ENCODE data around the gene FADD. TPM values are rescaled to one million over a fixed set of nuclear protein-coding genes. Genes with fewer than 3 reads are reported as not detected.

FADD gene
- total and polyA plus RNA-seq, 2 donors: 20.1 to 23.6 TPM

- no peaks in the 10 kb centered on the region for H3K4me1 ChIP-seq (ENCODE audit: insufficient read depth)
- H3K27ac ChIP-seq (ENCODE audit: low read depth): no peak overlapping the region
- WGBS: 88% methylated on average over 1 of the region's 1 CpG
- no peak overlapping the region for H3K4me3 ChIP-seq (ENCODE audit: low read depth, low read length)
- no peaks in the 10 kb centered on the region for H3K36me3 ChIP-seq (ENCODE audit: insufficient read depth)
- no peak for DNase-seq (ENCODE audit: extremely low spot score)
Measured at GRCh38 chr11:70220920-70221319, 17.8 kb downstream of the FADD start.

- no peak for DNase-seq (ENCODE audit: extremely low spot score)
- WGBS: 68% methylated on average over 8 of the region's 8 CpGs
- no peaks in the 10 kb centered on the region for H3K36me3 ChIP-seq (ENCODE audit: insufficient read depth)
Measured at GRCh38 chr11:70225681-70226177, 22.6 kb downstream of the FADD start.

DNA sequence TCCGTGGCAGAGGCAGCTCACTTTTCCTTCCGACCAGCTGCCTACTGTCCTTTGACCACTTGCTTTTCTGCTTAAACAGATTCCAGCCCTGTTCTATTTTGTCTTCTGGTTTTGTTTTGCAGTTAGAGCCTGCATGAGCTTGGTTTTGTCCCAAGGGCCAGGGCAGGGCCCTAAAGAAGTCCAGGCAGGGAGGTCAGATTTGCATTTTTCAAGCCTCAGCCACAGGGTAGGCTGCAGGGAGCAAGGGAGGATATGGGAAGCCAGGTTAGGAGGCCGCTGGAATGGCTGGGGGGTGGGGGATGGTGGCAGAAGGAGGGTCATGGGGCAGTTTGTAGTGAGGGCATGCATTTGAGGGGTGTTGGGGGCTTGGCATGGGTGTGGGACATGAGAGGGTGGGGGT is 23.1 kb downstream of the FADD start:
- DNase-seq (ENCODE audit: extremely low spot score): no peak
- no peaks in the 10 kb centered on the region for H3K4me1 ChIP-seq (ENCODE audit: insufficient read depth)
- H3K27ac ChIP-seq (ENCODE audit: low read depth): no peak overlapping the region
- H3K4me3 ChIP-seq (ENCODE audit: low read depth, low read length): no peak overlapping the region
- 86% methylated on average over 3 of the region's 3 CpGs for WGBS
- H3K36me3 ChIP-seq (ENCODE audit: insufficient read depth): no peaks in the 10 kb centered on the region

More at GRCh38 chr11:70225681-70226177, 22.6 kb downstream of the FADD start:
- Histone ChIP-seq H3K4me1 (ENCODE audit: insufficient read depth) (no peaks in the 10 kb centered on the region), H3K4me3 (ENCODE audit: low read depth, low read length) (no peak overlapping the region), H3K27ac (ENCODE audit: low read depth) (no peak overlapping the region)

- H3K36me3 ChIP-seq (ENCODE audit: insufficient read depth): no peaks in the 10 kb centered on the region
- 55% methylated on average over 9 of the region's 9 CpGs for WGBS
- H3K27ac ChIP-seq (ENCODE audit: low read depth): no peak overlapping the region
- no peak overlapping the region for H3K4me3 ChIP-seq (ENCODE audit: low read depth, low read length)
- H3K4me1 ChIP-seq (ENCODE audit: insufficient read depth): no peaks in the 10 kb centered on the region
- no peak for DNase-seq (ENCODE audit: extremely low spot score)
Measured at GRCh38 chr11:70226967-70227366, 23.9 kb downstream of the FADD start.

DNA sequence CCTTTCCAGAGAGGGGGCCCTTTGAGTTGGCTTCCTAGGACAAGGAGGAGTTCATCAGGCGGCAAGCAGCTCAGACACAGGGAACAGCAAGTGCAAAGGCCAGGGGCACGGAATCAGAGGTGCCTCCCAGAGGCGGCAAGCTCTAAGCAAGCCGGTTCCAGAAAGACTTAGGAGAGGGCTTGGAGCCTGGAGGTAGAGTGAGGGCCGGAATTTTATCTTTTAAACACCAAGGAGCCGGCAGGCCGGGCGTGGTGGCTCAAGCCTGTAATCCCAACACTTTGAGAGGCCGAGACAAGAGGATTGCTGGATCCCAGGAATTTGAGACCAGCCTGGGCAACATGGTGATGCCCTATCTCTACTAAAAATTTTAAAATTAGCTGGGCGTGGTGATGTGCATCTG is 26.6 kb downstream of the FADD start:
- 90% methylated on average over 10 of the region's 10 CpGs for WGBS
- Histone ChIP-seq H3K4me3 (ENCODE audit: low read depth, low read length) (no peak overlapping the region), H3K27ac (ENCODE audit: low read depth) (no peak overlapping the region), H3K4me1 (ENCODE audit: insufficient read depth) (no peaks in the 10 kb centered on the region), H3K36me3 (ENCODE audit: insufficient read depth) (no peaks in the 10 kb centered on the region)
- DNase-seq (ENCODE audit: extremely low spot score): no peak

GRCh38 chr11:70230151-70230839 is 27.2 kb downstream of the FADD start:
- no peak overlapping the region for H3K27ac ChIP-seq (ENCODE audit: low read depth)
- H3K36me3 ChIP-seq (ENCODE audit: insufficient read depth): no peaks in the 10 kb centered on the region
- DNase-seq (ENCODE audit: extremely low spot score): no peak
- no peak overlapping the region for H3K4me3 ChIP-seq (ENCODE audit: low read depth, low read length)
- WGBS: 86% methylated on average over 8 of the region's 8 CpGs
- H3K4me1 ChIP-seq (ENCODE audit: insufficient read depth): no peaks in the 10 kb centered on the region

DNA sequence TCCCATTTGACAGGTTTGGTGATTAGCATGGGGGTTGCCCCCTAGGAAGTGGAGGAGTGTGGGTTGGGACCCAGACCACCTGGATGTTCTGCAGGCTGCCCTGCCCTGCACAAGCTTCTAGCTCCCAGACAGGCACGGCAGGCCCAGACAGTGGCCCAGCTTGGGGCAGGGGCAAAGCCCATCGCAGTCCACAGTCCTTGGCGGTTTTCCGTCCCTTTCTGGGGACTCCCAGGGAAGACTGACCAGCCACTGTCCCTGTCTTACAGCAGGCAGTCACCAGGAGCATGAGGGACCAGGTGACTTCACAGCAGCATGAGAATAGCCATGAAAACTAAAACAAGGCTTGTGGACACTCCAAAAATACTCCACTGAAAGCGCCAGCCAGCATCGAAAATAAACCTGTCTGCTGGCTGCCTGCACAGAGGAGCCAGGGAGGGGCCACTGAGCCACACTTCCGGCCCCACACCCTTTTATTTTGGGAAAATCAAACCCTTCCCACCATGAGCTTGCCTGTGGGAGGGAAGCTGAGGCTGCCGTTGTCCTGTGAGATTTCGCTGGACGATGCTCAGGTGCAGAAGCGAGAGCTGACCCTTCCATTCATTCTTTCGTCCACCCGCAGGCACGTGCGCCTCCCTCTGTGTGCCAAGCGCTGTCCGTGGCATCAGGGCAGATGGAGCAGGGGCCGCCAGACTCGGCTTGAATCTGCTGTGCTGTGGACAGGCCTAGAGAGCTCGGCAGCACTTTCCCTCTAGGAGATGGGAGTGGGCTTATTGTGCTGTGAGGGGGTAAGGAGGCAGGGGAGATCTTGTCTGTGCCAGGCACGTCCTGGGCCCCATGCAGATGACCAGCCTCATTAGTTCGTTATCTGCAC is 28.0 kb downstream of the FADD start:
- no peak for DNase-seq (ENCODE audit: extremely low spot score)
- H3K36me3 ChIP-seq (ENCODE audit: insufficient read depth): no peaks in the 10 kb centered on the region
- H3K27ac ChIP-seq (ENCODE audit: low read depth): no peak overlapping the region
- H3K4me3 ChIP-seq (ENCODE audit: low read depth, low read length): no peak overlapping the region
- H3K4me1 ChIP-seq (ENCODE audit: insufficient read depth): no peaks in the 10 kb centered on the region
- 78% methylated on average over 22 of the region's 22 CpGs for WGBS

DNA sequence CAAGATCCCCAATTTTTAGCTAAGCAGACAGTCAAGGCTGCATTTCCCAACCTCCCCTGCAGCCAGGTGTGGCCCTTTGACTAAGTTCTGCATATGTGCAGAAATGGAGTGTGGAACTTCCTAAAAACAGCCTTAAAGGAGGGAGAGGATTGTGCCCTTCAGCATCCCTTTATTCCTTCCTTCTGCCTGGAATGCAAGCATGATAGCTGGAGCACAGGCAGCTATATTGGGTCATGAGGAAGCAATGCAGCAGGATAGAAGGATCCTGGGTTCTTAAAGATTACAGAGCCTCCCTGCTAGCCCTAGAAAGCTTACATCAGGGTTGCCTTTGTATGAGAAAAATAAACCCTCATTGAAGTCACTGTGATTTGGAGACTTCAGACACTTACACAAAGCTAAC is 29.9 kb downstream of the FADD start:
- no peak for DNase-seq (ENCODE audit: extremely low spot score)
- Histone ChIP-seq H3K4me3 (ENCODE audit: low read depth, low read length) (no peak overlapping the region), H3K27ac (ENCODE audit: low read depth) (no peak overlapping the region), H3K4me1 (ENCODE audit: insufficient read depth) (no peaks in the 10 kb centered on the region), H3K36me3 (ENCODE audit: insufficient read depth) (no peaks in the 10 kb centered on the region)

DNA sequence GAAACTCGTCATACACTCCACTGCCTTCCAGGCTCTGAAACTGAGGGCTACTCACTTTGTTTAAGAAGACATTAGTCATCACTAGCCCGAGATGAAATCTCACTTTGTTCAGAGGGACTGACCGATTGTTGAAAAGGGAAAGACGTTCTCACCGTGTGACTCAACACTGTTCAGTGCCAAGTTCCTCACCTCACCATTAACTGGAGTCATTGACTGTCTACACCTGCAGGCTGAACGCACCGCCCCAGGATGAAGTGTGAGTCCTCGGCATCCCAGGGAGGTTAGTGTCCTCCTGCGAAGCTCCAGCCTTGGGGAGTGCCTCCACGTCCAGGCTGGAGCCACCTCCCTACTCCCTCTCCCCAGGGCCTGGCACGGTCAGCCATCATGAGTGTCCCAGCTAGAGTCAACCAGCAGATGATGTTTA is 30.4 kb downstream of the FADD start:
- H3K27ac ChIP-seq (ENCODE audit: low read depth): no peak overlapping the region
- H3K4me1 ChIP-seq (ENCODE audit: insufficient read depth): no peaks in the 10 kb centered on the region
- DNase-seq (ENCODE audit: extremely low spot score): no peak
- H3K4me3 ChIP-seq (ENCODE audit: low read depth, low read length): no peak overlapping the region
- H3K36me3 ChIP-seq (ENCODE audit: insufficient read depth): no peaks in the 10 kb centered on the region
- 70% methylated on average over 11 of the region's 11 CpGs for WGBS

GRCh38 chr11:70233962-70234361 is 30.9 kb downstream of the FADD start:
- WGBS: 93% methylated on average over 9 of the region's 9 CpGs
- no peaks in the 10 kb centered on the region for H3K4me1 ChIP-seq (ENCODE audit: insufficient read depth)

DNA sequence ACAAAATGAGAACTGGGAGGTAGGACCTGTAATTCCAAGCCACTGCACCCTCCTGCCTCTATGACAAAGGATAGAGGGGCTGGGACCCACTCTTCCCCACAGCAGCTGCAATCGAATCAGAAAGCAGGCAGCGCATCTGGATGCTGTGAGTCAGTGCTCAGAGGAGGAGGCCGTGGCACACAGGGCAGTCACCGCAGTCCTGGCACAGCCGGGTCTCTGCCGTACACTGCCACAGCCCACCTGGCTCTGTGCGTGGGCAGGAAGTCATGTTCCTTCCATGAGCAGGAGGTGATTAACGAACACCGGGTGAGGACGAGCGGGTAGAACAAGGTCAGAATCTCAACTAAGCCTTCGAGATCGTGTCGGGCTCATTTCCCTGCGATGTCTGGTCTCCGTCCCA is 37.2 kb downstream of the FADD start:
- no peak overlapping the region for H3K27ac ChIP-seq (ENCODE audit: low read depth)
- no peaks in the 10 kb centered on the region for H3K36me3 ChIP-seq (ENCODE audit: insufficient read depth)
- DNase-seq (ENCODE audit: extremely low spot score): no peak
- H3K4me1 ChIP-seq (ENCODE audit: insufficient read depth): no peaks in the 10 kb centered on the region
- H3K4me3 ChIP-seq (ENCODE audit: low read depth, low read length): no peak overlapping the region
- WGBS: 74% methylated on average over 16 of the region's 16 CpGs

More at GRCh38 chr11:70233962-70234361, 30.9 kb downstream of the FADD start:
- no peak for DNase-seq (ENCODE audit: extremely low spot score)
- Histone ChIP-seq H3K27ac (ENCODE audit: low read depth) (no peak overlapping the region), H3K36me3 (ENCODE audit: insufficient read depth) (no peaks in the 10 kb centered on the region), H3K4me3 (ENCODE audit: low read depth, low read length) (no peak overlapping the region)

DNA sequence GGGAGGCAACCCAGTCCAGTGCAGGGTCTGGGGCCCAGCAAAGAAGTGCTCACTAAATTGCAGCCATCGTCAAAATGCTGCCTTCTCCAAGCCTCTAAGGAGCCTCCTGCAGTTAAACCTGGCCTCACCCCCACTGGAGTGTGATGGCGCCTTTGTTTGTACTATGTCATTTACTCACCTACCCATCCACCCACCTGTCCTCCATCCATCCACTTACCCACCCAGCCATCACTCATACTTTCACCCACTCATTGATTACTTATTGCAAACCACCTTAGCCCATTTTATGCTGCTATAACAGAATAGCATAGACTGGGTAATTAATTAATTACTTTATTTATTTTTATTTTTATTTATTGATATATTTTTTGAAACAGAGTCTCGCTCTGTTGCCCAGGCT is 38.6 kb downstream of the FADD start:
- no peaks in the 10 kb centered on the region for H3K4me1 ChIP-seq (ENCODE audit: insufficient read depth)
- WGBS: 82% methylated on average over 3 of the region's 3 CpGs
- no peak for DNase-seq (ENCODE audit: extremely low spot score)
- H3K36me3 ChIP-seq (ENCODE audit: insufficient read depth): no peaks in the 10 kb centered on the region
- H3K27ac ChIP-seq (ENCODE audit: low read depth): no peak overlapping the region
- H3K4me3 ChIP-seq (ENCODE audit: low read depth, low read length): no peak overlapping the region

DNA sequence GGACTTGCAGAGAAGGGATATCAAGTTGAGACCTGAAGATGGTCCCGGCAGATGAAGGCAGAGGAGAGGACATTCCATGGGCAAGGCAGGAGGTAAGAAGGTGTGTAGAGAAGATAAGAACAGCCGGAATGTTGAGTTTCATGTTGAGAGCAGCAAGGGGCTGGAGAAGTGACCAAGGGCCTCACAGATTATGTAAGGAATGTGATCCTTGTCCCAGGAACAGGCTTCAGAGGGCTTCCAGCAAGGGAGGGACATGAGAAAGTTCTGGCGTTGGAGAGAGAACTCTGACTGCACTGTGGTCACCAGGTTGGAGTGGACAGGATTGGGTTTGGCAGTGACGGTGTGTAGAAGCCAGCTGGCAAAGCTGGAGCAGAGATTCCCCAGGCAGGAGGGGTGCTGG is 39.8 kb downstream of the FADD start:
- no peak for DNase-seq (ENCODE audit: extremely low spot score)
- 67% methylated on average over 4 of the region's 4 CpGs for WGBS
- H3K36me3 ChIP-seq (ENCODE audit: insufficient read depth): no peaks in the 10 kb centered on the region
- no peak overlapping the region for H3K4me3 ChIP-seq (ENCODE audit: low read depth, low read length)
- H3K4me1 ChIP-seq (ENCODE audit: insufficient read depth): no peaks in the 10 kb centered on the region
- H3K27ac ChIP-seq (ENCODE audit: low read depth): no peak overlapping the region
